ENCODE measurements around the gene OTOF.

The OTOF gene

DNA sequence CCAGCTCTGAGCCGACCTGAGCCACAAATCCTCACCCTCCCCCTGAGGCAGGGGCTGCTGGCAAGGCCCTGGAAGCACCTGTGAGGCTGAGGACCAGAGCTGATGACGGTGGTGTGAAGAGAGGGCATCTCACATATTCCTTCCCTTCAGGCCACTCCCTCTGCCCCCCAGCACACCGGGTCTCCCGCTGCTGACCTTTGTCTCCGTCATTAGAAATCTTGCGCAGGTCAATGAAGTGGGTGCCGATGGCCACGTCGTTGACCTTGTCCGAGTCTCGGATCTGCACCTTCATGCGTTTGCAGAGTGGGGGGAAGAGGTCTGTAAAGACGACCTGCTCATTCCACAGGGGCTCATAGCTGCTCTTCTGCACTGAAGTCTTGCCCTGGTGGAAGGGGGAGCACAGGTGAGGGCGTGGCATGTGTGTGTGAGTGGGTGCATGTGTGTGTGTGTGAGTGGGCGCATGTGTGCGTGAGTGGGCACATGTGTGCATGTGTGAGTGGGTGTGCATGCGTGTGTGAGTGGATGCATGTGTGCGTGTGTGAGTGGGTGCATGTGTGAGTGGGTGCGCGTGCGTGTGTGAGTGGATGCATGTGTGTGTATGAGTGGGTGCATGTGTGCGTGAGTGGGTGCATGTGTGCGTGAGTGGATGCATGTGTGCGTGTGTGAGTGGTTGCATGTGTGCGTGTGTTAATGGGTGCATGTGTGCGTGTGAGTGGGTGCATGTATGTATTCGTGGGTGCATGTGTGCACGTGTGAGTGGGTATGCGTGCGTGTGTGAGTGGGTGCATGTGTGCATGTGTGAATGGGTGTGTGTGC, 4.5 kb upstream of the OTOF start:
- no peak for FAIRE-seq

DNA sequence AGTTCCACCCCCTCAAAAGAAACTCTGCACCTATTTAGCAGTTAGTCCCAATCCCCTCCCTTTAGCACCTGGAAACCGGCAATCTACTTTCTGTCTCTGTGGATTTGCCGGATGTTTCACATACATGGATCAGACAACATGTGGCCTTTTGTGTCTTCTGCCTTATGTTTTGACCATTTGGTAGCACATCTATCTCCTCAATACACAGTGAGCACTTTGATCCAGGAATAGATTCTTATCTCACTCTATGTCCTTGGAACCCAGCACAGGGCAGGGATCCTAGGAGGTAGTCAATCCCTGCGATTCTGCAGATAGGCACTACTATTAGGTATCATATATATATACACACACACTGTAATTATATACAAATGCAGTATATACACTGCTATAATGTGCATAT, 3.8 kb upstream of the OTOF start:
- DNase-seq (ENCODE audit: extremely low spot score, insufficient read length, low read depth) = no peak
- no peak for FAIRE-seq

More for the DNA sequence above, 4.5 kb upstream of the OTOF start:
- no peak for DNase-seq (ENCODE audit: extremely low spot score, insufficient read length, low read depth)

- no peak for FAIRE-seq
- no peak for DNase-seq (ENCODE audit: extremely low spot score, insufficient read length, low read depth)
Measured at GRCh38 chr2:26480566-26481423, 2.9 kb upstream of the OTOF start.

GRCh38 chr2:26479789-26480565, 2.1 kb upstream of the OTOF start:
- FAIRE-seq (no peak), DNase-seq (ENCODE audit: extremely low spot score, insufficient read length, low read depth) (no peak)

GRCh38 chr2:26479131-26479788, 1.3 kb upstream of the OTOF start:
- FAIRE-seq = no peak

GRCh38 chr2:26478366-26478765, 442 bp upstream of the OTOF start:
- FAIRE-seq = no peak
- no peak for DNase-seq (ENCODE audit: extremely low spot score, insufficient read length, low read depth)

More at GRCh38 chr2:26479131-26479788, 1.3 kb upstream of the OTOF start:
- no peak for DNase-seq (ENCODE audit: extremely low spot score, insufficient read length, low read depth)

DNA sequence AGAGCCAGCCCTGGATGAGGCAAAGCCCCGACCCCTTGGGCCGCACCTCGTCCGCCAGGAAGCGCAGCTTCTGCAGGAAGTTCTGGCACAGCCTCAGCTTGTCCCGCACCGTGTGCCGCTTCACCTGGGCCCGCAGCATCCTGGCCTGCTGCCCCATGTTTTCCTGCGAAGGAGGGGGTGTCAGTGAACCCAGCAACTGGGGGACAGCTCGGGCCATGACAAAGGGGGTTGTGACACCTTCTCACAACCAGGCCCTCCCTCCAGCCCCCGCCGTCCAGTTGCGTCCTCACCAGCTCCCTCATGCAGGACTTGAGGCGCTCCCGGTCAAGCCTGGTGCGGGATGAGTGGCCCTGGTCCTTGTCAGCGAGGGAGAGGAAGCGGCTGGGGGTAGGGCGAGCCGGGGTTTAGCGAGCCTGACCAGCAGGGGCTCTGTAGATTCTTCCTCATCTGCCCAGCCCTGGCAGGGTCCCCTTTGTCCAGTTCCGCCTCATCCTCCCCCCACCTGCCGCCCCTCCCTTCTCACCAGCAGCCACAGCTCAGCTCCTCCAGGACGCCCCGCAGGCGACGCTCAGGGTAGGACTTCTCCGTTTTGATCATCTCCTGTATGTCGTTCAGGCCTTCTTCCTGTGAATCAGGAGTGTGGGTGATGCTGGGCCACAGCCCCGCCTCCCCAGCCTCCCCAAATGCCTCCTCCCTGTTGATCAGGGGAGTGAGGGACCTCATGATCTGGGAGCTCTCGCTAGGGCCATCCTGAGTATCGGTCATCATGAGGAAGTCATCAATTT, 606 bp downstream of the OTOF start:
- FAIRE-seq = no peak

DNA sequence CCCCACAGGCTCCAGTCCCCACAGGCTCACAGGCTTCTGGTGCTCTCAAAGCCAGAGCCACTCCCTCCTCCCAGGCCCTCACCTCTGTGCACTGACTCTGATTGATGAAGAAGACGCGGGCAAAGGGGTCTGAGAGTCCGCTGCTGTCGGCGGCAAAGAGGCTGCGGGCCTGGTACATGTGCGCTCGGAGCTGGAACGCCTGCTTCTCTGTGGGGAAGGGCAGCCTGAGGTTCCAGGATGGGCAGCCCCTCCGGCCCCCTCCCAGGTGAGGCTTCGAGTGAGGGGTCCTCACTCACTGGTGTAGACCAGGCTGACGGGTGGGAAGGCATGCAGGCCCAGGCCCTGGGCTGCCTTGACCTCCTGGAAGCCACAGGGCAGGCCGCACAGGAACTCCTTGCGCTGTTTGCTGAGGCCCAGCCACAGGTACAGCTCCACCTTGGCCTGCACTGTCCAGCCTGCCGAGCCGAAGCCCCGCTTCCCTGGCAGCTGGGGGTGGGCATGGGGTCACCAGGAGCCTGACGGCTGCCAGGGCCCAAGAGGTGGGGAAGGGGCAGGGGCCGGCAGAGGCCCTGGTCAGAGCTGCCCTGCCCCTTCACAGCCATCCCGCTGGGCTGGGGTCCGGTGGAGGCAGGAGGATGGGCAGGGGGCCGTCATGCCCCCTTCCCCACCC, 2.0 kb downstream of the OTOF start:
- FAIRE-seq = no peak
- DNase-seq (ENCODE audit: extremely low spot score, insufficient read length, low read depth) = no peak

More for the DNA sequence above, 606 bp downstream of the OTOF start:
- DNase-seq (ENCODE audit: extremely low spot score, insufficient read length, low read depth) = no peak

DNA sequence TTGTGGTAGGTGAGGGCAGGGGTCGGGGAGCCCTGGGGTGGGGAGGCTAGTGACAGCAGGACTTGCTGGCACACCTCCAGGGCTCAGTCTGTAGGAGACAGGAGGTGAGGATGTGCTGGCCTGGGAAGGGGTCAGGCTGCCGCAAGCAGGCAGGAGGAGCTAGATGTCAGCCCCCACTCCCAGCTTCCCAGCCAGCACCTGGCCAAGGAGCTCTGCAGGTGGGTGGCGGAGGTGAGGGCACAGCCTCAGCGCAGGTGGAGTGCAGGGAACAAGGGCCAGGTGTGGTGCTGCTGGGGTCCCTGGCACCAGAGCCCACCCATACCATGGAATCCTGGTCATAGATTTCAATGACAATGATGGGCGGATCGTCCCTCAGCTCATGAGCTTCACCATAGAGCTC, 2.9 kb downstream of the OTOF start:
- DNase-seq (ENCODE audit: extremely low spot score, insufficient read length, low read depth) (no peak), FAIRE-seq (no peak)

GRCh38 chr2:26474261-26474785, 3.6 kb downstream of the OTOF start:
- DNase-seq (ENCODE audit: extremely low spot score, insufficient read length, low read depth) (no peak), FAIRE-seq (no peak)

- DNase-seq (ENCODE audit: extremely low spot score, insufficient read length, low read depth) (no peak), FAIRE-seq (no peak)
Measured at GRCh38 chr2:26473796-26474195, 4.1 kb downstream of the OTOF start.

DNA sequence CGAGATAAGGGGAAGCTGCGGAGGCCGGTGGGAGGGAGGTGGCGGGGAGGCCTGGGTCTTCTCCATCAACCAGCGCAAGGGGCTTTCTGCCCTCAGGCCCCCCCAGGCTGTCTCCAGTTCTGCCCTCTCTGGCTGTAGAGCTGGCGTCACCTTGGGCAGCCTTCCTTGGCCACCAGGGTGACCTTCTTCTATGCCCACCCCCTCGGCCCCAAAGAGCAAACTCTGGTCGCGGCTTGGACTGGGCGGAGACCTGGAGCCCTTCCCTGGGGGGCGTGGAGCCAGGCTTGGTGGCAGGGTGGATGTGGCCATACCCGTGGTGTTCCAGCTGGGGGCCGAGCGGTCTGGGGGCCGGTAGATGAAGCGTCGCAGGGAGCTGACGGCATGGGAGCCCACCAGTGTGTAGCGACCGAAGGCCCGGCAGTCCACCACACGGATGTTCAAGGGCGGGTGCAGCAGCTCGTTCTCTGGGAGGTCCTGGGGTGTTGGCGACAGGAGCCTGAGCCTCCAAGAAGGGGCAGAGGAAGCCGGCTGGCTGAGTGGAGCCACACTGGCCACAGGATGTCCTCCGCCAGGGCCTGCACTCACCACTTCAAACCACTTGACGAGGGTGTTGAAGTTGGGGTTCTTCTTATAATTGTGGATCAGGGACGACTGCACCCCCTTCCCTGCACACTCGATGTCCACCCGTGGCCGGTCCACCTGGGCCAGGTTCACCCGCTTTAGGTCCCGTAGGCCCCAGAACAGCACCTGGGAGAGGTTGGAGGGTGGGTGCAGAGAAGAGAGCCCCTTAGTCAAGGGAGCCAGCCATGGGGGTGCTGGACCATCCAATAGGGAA, 4.9 kb downstream of the OTOF start:
- no peak for FAIRE-seq
- DNase-seq (ENCODE audit: extremely low spot score, insufficient read length, low read depth) = no peak

GRCh38 chr2:26471766-26472706, 5.9 kb downstream of the OTOF start:
- DNase-seq (ENCODE audit: extremely low spot score, insufficient read length, low read depth) (no peak), FAIRE-seq (no peak)

DNA sequence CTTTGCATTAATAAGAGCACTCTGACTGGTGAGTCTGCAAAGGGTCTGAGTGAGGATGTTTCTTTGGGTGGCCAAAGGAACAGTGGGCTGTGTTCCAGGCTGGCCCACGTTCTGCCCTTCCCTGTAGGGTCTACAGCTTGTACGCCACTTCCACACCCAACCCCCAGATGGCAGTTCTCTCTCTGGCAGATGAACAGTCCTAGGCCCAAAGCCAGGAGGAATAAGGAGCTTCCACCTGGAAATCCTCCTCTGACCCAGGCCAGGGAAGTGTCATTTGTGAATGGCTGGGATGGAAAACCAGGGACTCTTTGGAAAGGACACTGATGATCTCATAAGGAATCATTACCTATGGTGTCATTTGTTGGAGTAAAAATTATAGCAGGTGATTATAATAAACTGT, 6.6 kb downstream of the OTOF start:
- FAIRE-seq (no peak), DNase-seq (ENCODE audit: extremely low spot score, insufficient read length, low read depth) (no peak)

GRCh38 chr2:26470601-26471260, 7.2 kb downstream of the OTOF start:
- DNase-seq (ENCODE audit: extremely low spot score, insufficient read length, low read depth) = no peak
- no peak for FAIRE-seq

GRCh38 chr2:26469955-26470354, 8.0 kb downstream of the OTOF start:
- DNase-seq (ENCODE audit: extremely low spot score, insufficient read length, low read depth) (no peak), FAIRE-seq (no peak)
